Superior temporal gyrus (tissue), 1 donor: ENCODE results near the gene LTF.
"Not testable (repeated sequence)": the region's sequence is repeated elsewhere in the genome, so short reads cannot be mapped to it uniquely, and the experiment has no call there.

Experiments
- DNase-seq: peaks from one replicate; pipeline ENCODE4 v3.0.0-alpha.2; 2016; ENCODE audit errors: extremely low spot score

LTF gene

GRCh38 chr3:46393554-46394434, 70.9 kb downstream of the LTF start:
- DNase-seq, result no peak

GRCh38 chr3:46393011-46393410, 71.7 kb downstream of the LTF start:
- DNase-seq, result no peak

GRCh38 chr3:46391526-46391925, 73.2 kb downstream of the LTF start:
- DNase-seq, result not testable (repeated sequence)

GRCh38 chr3:46389306-46389705, 75.4 kb downstream of the LTF start:
- DNase-seq, result no peak

DNA sequence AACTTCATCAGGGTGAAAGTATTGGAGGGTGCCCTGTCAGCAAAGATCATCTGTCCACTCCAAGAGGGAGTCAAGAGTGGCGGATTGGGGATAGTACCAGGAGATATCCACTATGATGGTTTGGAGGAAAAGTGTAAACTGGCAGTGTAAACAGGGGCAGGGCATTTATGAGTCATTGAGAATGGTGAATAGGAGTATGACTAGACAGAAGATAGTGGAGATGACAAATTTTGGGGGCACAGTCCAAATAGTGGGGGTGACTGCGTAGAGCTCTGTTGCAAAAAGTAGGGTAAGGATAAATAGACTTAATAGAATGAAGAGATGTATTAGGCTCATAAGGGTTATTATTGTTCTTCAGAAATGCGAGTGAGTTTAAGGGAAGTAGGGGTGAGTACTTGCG, 75.9 kb downstream of the LTF start:
- DNase-seq, result not testable (repeated sequence)

GRCh38 chr3:46386205-46386604, 78.5 kb downstream of the LTF start:
- DNase-seq, result no peak
